Fibroblast of lung (primary cell): ENCODE results near the gene NT5DC3. TPM values are rescaled to one million over a fixed set of nuclear protein-coding genes. Genes with fewer than 3 reads are reported as not detected.

Experiments
- DNase-seq, 2 donors: peaks; one replicate each; pipeline versions ENCODE4 v3.0.0 to v3.0.0-alpha.2; 2010; ENCODE audit warnings: low read depth in 2 of 2
- H2AFZ ChIP-seq: 2 replicates; pipeline ENCODE4 v1.5.1; 2012; ENCODE audit warnings: low read length, control low read depth, inconsistent platforms
- H3K27ac ChIP-seq: 2 replicates; pipeline ENCODE4 v1.5.1; 2011; ENCODE audit warnings: low read length, control low read depth; ENCODE audit not compliant: insufficient read depth
- H3K27me3 ChIP-seq: 2 replicates; pipeline ENCODE4 v1.5.1; 2011; ENCODE audit warnings: mild to moderate bottlenecking, low read length; ENCODE audit not compliant: control insufficient read depth, insufficient read depth
- H3K36me3 ChIP-seq: 2 replicates; pipeline ENCODE4 v1.5.1; 2011; ENCODE audit warnings: low read length; ENCODE audit not compliant: control insufficient read depth, insufficient read depth
- H3K4me1 ChIP-seq: 2 replicates; pipeline ENCODE4 v1.5.1; 2011; ENCODE audit warnings: low read length; ENCODE audit not compliant: control insufficient read depth, insufficient read depth; ENCODE audit errors: extremely low read depth
- H3K4me2 ChIP-seq: 2 replicates; pipeline ENCODE4 v1.5.1; 2011; ENCODE audit warnings: low read length, control low read depth; ENCODE audit not compliant: insufficient read depth; ENCODE audit errors: extremely low read depth
- H3K4me3 ChIP-seq, 4 experiments: fragments of 200-600 bp in 1 of 4; sonication (generic) in 1 of 4; replicated peaks in 1 of 4; 2 replicates each; pipeline ENCODE4 v1.5.1; 2011 to 2016; ENCODE audit warnings: low read length in 4 of 4, low read depth in 3 of 4, mild to moderate bottlenecking in 3 of 4, control low read depth in 2 of 4, inconsistent platforms in 1 of 4, mixed read lengths in 1 of 4; ENCODE audit not compliant: insufficient read depth in 1 of 4; ENCODE audit errors: control extremely low read depth in 1 of 4
- H3K79me2 ChIP-seq: 2 replicates; pipeline ENCODE4 v1.5.1; 2012; ENCODE audit warnings: mild to moderate bottlenecking, low read length, inconsistent platforms; ENCODE audit not compliant: control insufficient read depth, insufficient read depth
- H3K9ac ChIP-seq: 2 replicates; pipeline ENCODE4 v1.5.1; 2011; ENCODE audit warnings: mild to moderate bottlenecking, low read length, control low read depth; ENCODE audit not compliant: insufficient read depth
- H3K9me3 ChIP-seq: 2 replicates; pipeline ENCODE4 v1.5.1; 2012; ENCODE audit warnings: low read depth, low read length; ENCODE audit not compliant: control insufficient read depth, insufficient read depth
- H4K20me1 ChIP-seq: 2 replicates; pipeline ENCODE4 v1.5.1; 2011; ENCODE audit warnings: low read length; ENCODE audit not compliant: control insufficient read depth, insufficient read depth; ENCODE audit errors: extremely low read depth
- CTCF ChIP-seq, 2 donors: IDR thresholded peaks in 1 of 2; conservative IDR thresholded peaks in 1 of 2; 1 replicate in 1 of 2; 2 replicates in 1 of 2; pipeline ENCODE4 v1.5.1; 2011 to 2012; ENCODE audit warnings: low read length in 2 of 2, control low read depth in 1 of 2, inconsistent platforms in 1 of 2, low read depth in 1 of 2, mild to moderate bottlenecking in 1 of 2
- EZH2 ChIP-seq: IDR thresholded peaks from 2 replicates; pipeline ENCODE4 v1.5.1; 2012; ENCODE audit warnings: low read length, control low read depth, mild to moderate bottlenecking; ENCODE audit errors: missing control alignments
- polyA plus RNA-seq, 2 donors: library from polyadenylated mRNA; depleted of rRNA in 1 of 2; stranded (reverse) in 1 of 2; unstranded in 1 of 2; fragments of >200 nt; gene quantifications; 2 replicates each; pipeline ENCODE4 v1.2.1, GENCODE V29; 2011 to 2012; ENCODE audit warnings: missing spikeins in 1 of 2
- total RNA-seq: library from RNA; depleted of rRNA; stranded (reverse); fragments of >200 nt; gene quantifications from 2 replicates; pipeline ENCODE4 v1.2.1, GENCODE V29; 2014

NT5DC3 gene
- total and polyA plus RNA-seq, 2 donors (not counting 1 experiment from before 2014, with no cell fraction given), result 4.1 to 10.4 TPM

GRCh38 chr12:103748002-103748401 is 93.0 kb downstream of the NT5DC3 start:
- TF ChIP-seq CTCF (conservative IDR thresholded peaks at IDR 0.05 in 1 of 2, IDR thresholded peaks at IDR 0.05 in 1 of 2; ENCODE audit: low read depth in 1 of 2, low read length in 2 of 2) (no peak), EZH2 (no peak)
- Histone ChIP-seq H3K4me1 (no peaks in the 10 kb centered on the region), H3K79me2 (no peaks in the 10 kb centered on the region), H3K27me3 (peaks cover 2% of the 10 kb centered on the region), H3K27ac (no peak overlapping the region), H3K36me3 (no peaks in the 10 kb centered on the region), H3K4me2 (no peak overlapping the region), H4K20me1 (no peaks in the 10 kb centered on the region), H3K9ac (no peak overlapping the region), H3K9me3 (no peaks in the 10 kb centered on the region), H3K4me3 (no peak overlapping the region), H2AFZ (no peak overlapping the region)
- DNase-seq, result peak in 1 of 2 donors; percentile 14

- no peak overlapping the region for H3K9ac ChIP-seq
- H3K79me2 ChIP-seq, result no peaks in the 10 kb centered on the region
- no peak for DNase-seq
- H3K9me3 ChIP-seq, result no peaks in the 10 kb centered on the region
- H3K4me3 ChIP-seq, result no peak overlapping the region
- TF ChIP-seq EZH2, result no peak
- TF ChIP-seq CTCF (conservative IDR thresholded peaks at IDR 0.05 in 1 of 2, IDR thresholded peaks at IDR 0.05 in 1 of 2; ENCODE audit: low read depth in 1 of 2, low read length in 2 of 2), result no peak
- H2AFZ ChIP-seq, result no peak overlapping the region
- H3K27me3 ChIP-seq, result peaks cover 2% of the 10 kb centered on the region
- H3K36me3 ChIP-seq, result no peaks in the 10 kb centered on the region
- H3K27ac ChIP-seq, result no peak overlapping the region
- H3K4me1 ChIP-seq, result no peaks in the 10 kb centered on the region
- no peak overlapping the region for H3K4me2 ChIP-seq
- no peaks in the 10 kb centered on the region for H4K20me1 ChIP-seq
Observed at GRCh38 chr12:103745962-103746361, 95.1 kb downstream of the NT5DC3 start.

- Histone ChIP-seq H3K4me3 (no peak overlapping the region), H3K36me3 (no peaks in the 10 kb centered on the region), H3K9ac (no peak overlapping the region), H3K27ac (no peak overlapping the region), H3K4me2 (no peak overlapping the region), H4K20me1 (no peaks in the 10 kb centered on the region), H2AFZ (no peak overlapping the region), H3K27me3 (peaks cover 4% of the 10 kb centered on the region), H3K9me3 (no peaks in the 10 kb centered on the region), H3K79me2 (no peaks in the 10 kb centered on the region), H3K4me1 (no peaks in the 10 kb centered on the region)
- no peak for DNase-seq
- TF ChIP-seq EZH2 (no peak), CTCF (conservative IDR thresholded peaks at IDR 0.05 in 1 of 2, IDR thresholded peaks at IDR 0.05 in 1 of 2; ENCODE audit: low read depth in 1 of 2, low read length in 2 of 2) (no peak)
Observed at GRCh38 chr12:103743788-103744187, 97.2 kb downstream of the NT5DC3 start.
